HepG2 (cell line): ENCODE results near the gene LCN2. TPM values are rescaled to one million over a fixed set of nuclear protein-coding genes. Genes with fewer than 3 reads are reported as not detected.

Experiments
- AGO1 ChIP-seq: fragments of 200-400 bp; formaldehyde crosslinking; IDR thresholded peaks from 2 replicates; pipeline ENCODE4 v1.6.1; 2017; ENCODE audit warnings: mild to moderate bottlenecking, low read depth, low read length, moderate library complexity; ENCODE audit not compliant: poor library complexity, severe bottlenecking
- ARNT2 ChIP-seq: sonication (generic); formaldehyde crosslinking; IDR thresholded peaks from 2 replicates; pipeline ENCODE4 v1.8.0; 2022; ENCODE audit warnings: mild to moderate bottlenecking, low read depth, missing genetic modification reagents, moderate library complexity
- ATAD3A ChIP-seq: sonication (generic); formaldehyde crosslinking; IDR thresholded peaks from 2 replicates; pipeline ENCODE4 v1.4.0; 2020; ENCODE audit warnings: missing genetic modification reagents
- DNMT1 ChIP-seq: sonication (generic); formaldehyde crosslinking; IDR thresholded peaks from 2 replicates; pipeline ENCODE4 v1.5.1; 2020; ENCODE audit warnings: mild to moderate bottlenecking, missing genetic modification reagents
- FOXA1 ChIP-seq, 2 experiments: fragments of 450-650 bp in 1 of 2; sonication (generic) in 1 of 2; formaldehyde crosslinking in 1 of 2; IDR thresholded peaks; 2 replicates each; pipeline versions ENCODE4 v1.4.0 to v1.6.1; 2016 to 2020; ENCODE audit warnings: missing genetic modification reagents in 1 of 2
- JUND ChIP-seq: sonication (generic); formaldehyde crosslinking; IDR thresholded peaks from 2 replicates; pipeline ENCODE4 v1.8.0; 2022; ENCODE audit warnings: mild to moderate bottlenecking, missing genetic modification reagents
- MTA1 ChIP-seq: sonication (generic); formaldehyde crosslinking; IDR thresholded peaks from 2 replicates; pipeline ENCODE4 v1.4.0; 2020; ENCODE audit warnings: missing genetic modification reagents, mild to moderate bottlenecking, borderline replicate concordance
- NAIF1 ChIP-seq: sonication (generic); formaldehyde crosslinking; IDR thresholded peaks from 2 replicates; pipeline ENCODE4 v1.5.0; 2020; ENCODE audit warnings: mild to moderate bottlenecking, missing genetic modification reagents, borderline replicate concordance
- NPAS2 ChIP-seq: sonication (generic); formaldehyde crosslinking; IDR thresholded peaks from 2 replicates; pipeline ENCODE4 v1.8.0; 2022; ENCODE audit warnings: mild to moderate bottlenecking, missing genetic modification reagents, borderline replicate concordance
- REPIN1 ChIP-seq: sonication (generic); formaldehyde crosslinking; IDR thresholded peaks from 2 replicates; pipeline ENCODE4 v1.8.0; 2022; ENCODE audit warnings: missing genetic modification reagents, low read depth, mild to moderate bottlenecking, borderline replicate concordance
- SP5 ChIP-seq: IDR thresholded peaks from 2 replicates; pipeline ENCODE4 v1.6.1; 2016; ENCODE audit warnings: low read depth, borderline replicate concordance
- TRIM24 ChIP-seq: sonication (generic); formaldehyde crosslinking; IDR thresholded peaks from 2 replicates; pipeline ENCODE4 v1.8.0; 2022; ENCODE audit warnings: mild to moderate bottlenecking, missing genetic modification reagents
- ZFY ChIP-seq: sonication (generic); formaldehyde crosslinking; IDR thresholded peaks from 2 replicates; pipeline ENCODE4 v1.4.0; 2020; ENCODE audit warnings: missing genetic modification reagents
- ZNF556 ChIP-seq: sonication (generic); formaldehyde crosslinking; IDR thresholded peaks from 2 replicates; pipeline ENCODE4 v1.4.0; 2020; ENCODE audit warnings: mild to moderate bottlenecking, missing genetic modification reagents, borderline replicate concordance
- ZNF569 ChIP-seq: sonication (generic); formaldehyde crosslinking; IDR thresholded peaks from 2 replicates; pipeline ENCODE4 v1.5.0; 2020; ENCODE audit warnings: mild to moderate bottlenecking, missing genetic modification reagents, moderate library complexity, borderline replicate concordance
- ZNF761 ChIP-seq: sonication (generic); formaldehyde crosslinking; conservative IDR thresholded peaks from 2 replicates; pipeline ENCODE4 v1.4.0; 2020; ENCODE audit warnings: mild to moderate bottlenecking, missing genetic modification reagents
- ZNF878 ChIP-seq: sonication (generic); formaldehyde crosslinking; IDR thresholded peaks from 2 replicates; pipeline ENCODE4 v1.8.1; 2023; ENCODE audit warnings: mild to moderate bottlenecking, missing genetic modification reagents, moderate library complexity
- polyA plus RNA-seq, 8 experiments: library from polyadenylated mRNA; depleted of rRNA in 3 of 8; stranded (reverse) in 7 of 8; unstranded in 1 of 8; fragments of >200 nt; fragmentation: Illumina TruSeq in 4 of 8; extraction: Trizol in 4 of 8; gene quantifications; 2 replicates each; pipeline versions ENCODE4 v1.2.1 to v1.2.3, GENCODE V29; 2011 to 2016; ENCODE audit warnings: low read depth in 4 of 8, missing spikeins in 1 of 8, mixed read lengths in 1 of 8; ENCODE audit not compliant: insufficient read depth in 1 of 8
- total RNA-seq, 5 experiments: library from RNA; depleted of rRNA; stranded (reverse); fragments of >200 nt; fragmentation: Illumina TruSeq; extraction: Trizol; gene quantifications; 2 replicates each; pipeline ENCODE4 v1.2.3, GENCODE V29; 2016; ENCODE audit warnings: low read depth in 1 of 5
- TF ChIP-seq, protein P1 (sequence below): sonication (generic); formaldehyde crosslinking; IDR thresholded peaks from 2 replicates; pipeline ENCODE4 v1.8.1; 2022; ENCODE audit warnings: mild to moderate bottlenecking, missing genetic modification reagents
- TF ChIP-seq, protein P2 (sequence below): sonication (generic); formaldehyde crosslinking; IDR thresholded peaks from 2 replicates; pipeline ENCODE4 v1.4.0; 2020; ENCODE audit warnings: missing genetic modification reagents
- TF ChIP-seq, protein P3 (sequence below): sonication (generic); formaldehyde crosslinking; IDR thresholded peaks from 2 replicates; pipeline ENCODE4 v1.4.0; 2020; ENCODE audit warnings: missing genetic modification reagents
- TF ChIP-seq, protein P4 (sequence below): sonication (generic); formaldehyde crosslinking; IDR thresholded peaks from 2 replicates; pipeline ENCODE4 v1.4.0; 2020; ENCODE audit warnings: missing genetic modification reagents
- TF ChIP-seq, protein P5 (sequence below): sonication (generic); formaldehyde crosslinking; IDR thresholded peaks from 2 replicates; pipeline ENCODE4 v1.4.0; 2020; ENCODE audit warnings: low read depth, mild to moderate bottlenecking, missing genetic modification reagents

LCN2 gene
- total and polyA plus RNA-seq, 2 of the 13 experiments (the other 11 are each of a cell fraction or from before 2014, with no cell fraction given), result 0.38 to 1.4 TPM

DNA sequence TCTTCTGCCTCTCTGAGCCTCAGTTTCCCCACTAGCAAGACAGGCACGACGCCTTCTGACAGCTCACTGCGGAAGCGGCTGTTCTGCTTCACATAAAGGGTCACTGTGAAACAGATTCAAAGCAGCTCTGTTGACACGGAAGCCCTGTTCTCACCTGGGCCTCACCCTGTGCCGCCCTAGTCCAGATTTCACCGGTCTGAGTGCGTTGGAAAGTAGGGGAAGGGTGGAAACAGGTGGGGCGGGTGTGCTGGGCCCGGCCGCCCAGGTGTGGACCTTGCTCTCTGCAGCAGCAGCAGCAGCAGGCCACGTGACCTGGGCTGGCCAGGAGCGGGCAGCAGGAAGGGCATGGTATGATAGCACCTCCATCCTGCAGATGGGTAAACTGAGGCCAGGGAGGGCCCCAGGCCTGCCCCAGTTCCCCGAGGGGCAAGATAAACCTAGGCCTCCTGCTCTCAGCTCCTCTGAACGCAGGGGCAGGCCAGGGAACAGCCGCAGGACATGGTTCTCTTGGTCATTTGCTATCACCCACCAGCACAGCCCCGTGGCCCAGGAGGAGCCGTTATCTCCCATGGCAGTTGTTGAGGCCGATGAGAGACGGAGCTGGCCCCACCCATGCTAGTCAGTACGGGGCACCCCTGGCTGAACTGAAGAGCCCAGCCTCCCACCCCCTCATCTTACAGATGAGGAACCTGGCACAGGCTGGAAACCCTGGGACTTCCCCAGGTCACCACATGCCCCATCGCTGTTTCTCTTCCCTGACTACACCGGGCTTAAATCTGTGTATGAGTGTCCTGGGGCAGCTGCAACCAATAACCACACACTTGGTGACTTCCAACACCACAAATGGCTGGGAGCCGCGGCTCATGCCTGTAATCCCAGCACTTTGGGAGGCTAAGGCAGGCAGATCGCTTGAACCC lies 33.8 kb upstream of the LCN2 start (continued):
- TF ChIP-seq, protein P1, sequence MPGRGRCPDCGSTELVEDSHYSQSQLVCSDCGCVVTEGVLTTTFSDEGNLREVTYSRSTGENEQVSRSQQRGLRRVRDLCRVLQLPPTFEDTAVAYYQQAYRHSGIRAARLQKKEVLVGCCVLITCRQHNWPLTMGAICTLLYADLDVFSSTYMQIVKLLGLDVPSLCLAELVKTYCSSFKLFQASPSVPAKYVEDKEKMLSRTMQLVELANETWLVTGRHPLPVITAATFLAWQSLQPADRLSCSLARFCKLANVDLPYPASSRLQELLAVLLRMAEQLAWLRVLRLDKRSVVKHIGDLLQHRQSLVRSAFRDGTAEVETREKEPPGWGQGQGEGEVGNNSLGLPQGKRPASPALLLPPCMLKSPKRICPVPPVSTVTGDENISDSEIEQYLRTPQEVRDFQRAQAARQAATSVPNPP, result 0 out of 2 replicates have a peak, but pooled peaks have one; percentile 37
- TF ChIP-seq JUND (CRISPR knock-in tag) (peak; percentile 65; the same call in 1 of the 2 replicates), ZFY (peak; percentile 75), TRIM24 (CRISPR knock-in tag) (peak; percentile 91; the same call in 1 of the 2 replicates), MTA1 (peak; percentile 99), NPAS2 (peak; percentile 95; the same call in 1 of the 2 replicates), ATAD3A (no peak), FOXA1 (IDR thresholded peaks at IDR 0.05) (no peak), FOXA1 (CRISPR knock-in tag; IDR thresholded peaks at IDR 0.05) (peak; percentile 91), REPIN1 (CRISPR knock-in tag) (peak; percentile 82), AGO1 (no peak), ZNF761 (0 out of 2 replicates have a peak, but pooled peaks have one; percentile 76), SP5 (peak; percentile 100), ZNF878 (peak; percentile 32; the same call in 1 of the 2 replicates), ZNF556 (CRISPR knock-in tag) (peak; percentile 94), NAIF1 (CRISPR knock-in tag) (peak; percentile 64; the same call in 1 of the 2 replicates), ARNT2 (CRISPR knock-in tag) (peak; percentile 68), ZNF569 (CRISPR knock-in tag) (peak; percentile 39; the same call in 1 of the 2 replicates), DNMT1 (CRISPR knock-in tag) (no peak)
- TF ChIP-seq, protein P2, sequence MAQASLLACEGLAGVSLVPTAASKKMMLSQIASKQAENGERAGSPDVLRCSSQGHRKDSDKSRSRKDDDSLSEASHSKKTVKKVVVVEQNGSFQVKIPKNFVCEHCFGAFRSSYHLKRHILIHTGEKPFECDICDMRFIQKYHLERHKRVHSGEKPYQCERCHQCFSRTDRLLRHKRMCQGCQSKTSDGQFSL (CRISPR knock-in tag), result no peak
- TF ChIP-seq, protein P3, sequence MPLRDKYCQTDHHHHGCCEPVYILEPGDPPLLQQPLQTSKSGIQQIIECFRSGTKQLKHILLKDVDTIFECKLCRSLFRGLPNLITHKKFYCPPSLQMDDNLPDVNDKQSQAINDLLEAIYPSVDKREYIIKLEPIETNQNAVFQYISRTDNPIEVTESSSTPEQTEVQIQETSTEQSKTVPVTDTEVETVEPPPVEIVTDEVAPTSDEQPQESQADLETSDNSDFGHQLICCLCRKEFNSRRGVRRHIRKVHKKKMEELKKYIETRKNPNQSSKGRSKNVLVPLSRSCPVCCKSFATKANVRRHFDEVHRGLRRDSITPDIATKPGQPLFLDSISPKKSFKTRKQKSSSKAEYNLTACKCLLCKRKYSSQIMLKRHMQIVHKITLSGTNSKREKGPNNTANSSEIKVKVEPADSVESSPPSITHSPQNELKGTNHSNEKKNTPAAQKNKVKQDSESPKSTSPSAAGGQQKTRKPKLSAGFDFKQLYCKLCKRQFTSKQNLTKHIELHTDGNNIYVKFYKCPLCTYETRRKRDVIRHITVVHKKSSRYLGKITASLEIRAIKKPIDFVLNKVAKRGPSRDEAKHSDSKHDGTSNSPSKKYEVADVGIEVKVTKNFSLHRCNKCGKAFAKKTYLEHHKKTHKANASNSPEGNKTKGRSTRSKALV (CRISPR knock-in tag), result peak; percentile 80
- TF ChIP-seq, protein P4, sequence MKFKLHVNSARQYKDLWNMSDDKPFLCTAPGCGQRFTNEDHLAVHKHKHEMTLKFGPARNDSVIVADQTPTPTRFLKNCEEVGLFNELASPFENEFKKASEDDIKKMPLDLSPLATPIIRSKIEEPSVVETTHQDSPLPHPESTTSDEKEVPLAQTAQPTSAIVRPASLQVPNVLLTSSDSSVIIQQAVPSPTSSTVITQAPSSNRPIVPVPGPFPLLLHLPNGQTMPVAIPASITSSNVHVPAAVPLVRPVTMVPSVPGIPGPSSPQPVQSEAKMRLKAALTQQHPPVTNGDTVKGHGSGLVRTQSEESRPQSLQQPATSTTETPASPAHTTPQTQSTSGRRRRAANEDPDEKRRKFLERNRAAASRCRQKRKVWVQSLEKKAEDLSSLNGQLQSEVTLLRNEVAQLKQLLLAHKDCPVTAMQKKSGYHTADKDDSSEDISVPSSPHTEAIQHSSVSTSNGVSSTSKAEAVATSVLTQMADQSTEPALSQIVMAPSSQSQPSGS (CRISPR knock-in tag), result peak; percentile 92
- TF ChIP-seq, protein P5, sequence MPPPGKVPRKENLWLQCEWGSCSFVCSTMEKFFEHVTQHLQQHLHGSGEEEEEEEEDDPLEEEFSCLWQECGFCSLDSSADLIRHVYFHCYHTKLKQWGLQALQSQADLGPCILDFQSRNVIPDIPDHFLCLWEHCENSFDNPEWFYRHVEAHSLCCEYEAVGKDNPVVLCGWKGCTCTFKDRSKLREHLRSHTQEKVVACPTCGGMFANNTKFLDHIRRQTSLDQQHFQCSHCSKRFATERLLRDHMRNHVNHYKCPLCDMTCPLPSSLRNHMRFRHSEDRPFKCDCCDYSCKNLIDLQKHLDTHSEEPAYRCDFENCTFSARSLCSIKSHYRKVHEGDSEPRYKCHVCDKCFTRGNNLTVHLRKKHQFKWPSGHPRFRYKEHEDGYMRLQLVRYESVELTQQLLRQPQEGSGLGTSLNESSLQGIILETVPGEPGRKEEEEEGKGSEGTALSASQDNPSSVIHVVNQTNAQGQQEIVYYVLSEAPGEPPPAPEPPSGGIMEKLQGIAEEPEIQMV (CRISPR knock-in tag), result peak; percentile 90
